Measurements from ENCODE around the gene MUC5B. TPM values are rescaled to one million over a fixed set of nuclear protein-coding genes. Genes with fewer than 3 reads are reported as not detected.
A peak's percentile ranks its signal among the peaks of the same experiment; 100 is the strongest.

The MUC5B gene
- total RNA-seq, 1 donor from 2014 or later = not detected

- peaks cover 9% of the 10 kb centered on the region for H3K36me3 Mint-ChIP-seq (ENCODE audit: low read depth)
- no peak overlapping the region for H3K27ac Mint-ChIP-seq (ENCODE audit: unreplicated experiment)
- DNase-seq (ENCODE audit: low spot score) = no peak
- TF ChIP-seq CTCF (IDR thresholded peaks at IDR 0.05) = no peak
- no peak overlapping the region for H3K4me3 Mint-ChIP-seq (ENCODE audit: unreplicated experiment)
- no peaks in the 10 kb centered on the region for H3K27me3 Mint-ChIP-seq (ENCODE audit: low read depth)
- H3K4me1 Mint-ChIP-seq (ENCODE audit: low read depth) = no peaks in the 10 kb centered on the region
- H3K9me3 Mint-ChIP-seq (ENCODE audit: low read depth) = no peaks in the 10 kb centered on the region
These were observed 49.1 kb downstream of the MUC5B start for GRCh38 chr11:1271927-1272326.

- H3K27ac Mint-ChIP-seq (ENCODE audit: unreplicated experiment) = no peak overlapping the region
- no peaks in the 10 kb centered on the region for H3K4me1 Mint-ChIP-seq (ENCODE audit: low read depth)
These were observed 49.7 kb downstream of the MUC5B start for GRCh38 chr11:1272531-1272930.

GRCh38 chr11:1274501-1274900 lies 51.6 kb downstream of the MUC5B start:
- H3K9me3 Mint-ChIP-seq (ENCODE audit: low read depth) = no peaks in the 10 kb centered on the region
- no peaks in the 10 kb centered on the region for H3K27me3 Mint-ChIP-seq (ENCODE audit: low read depth)
- no peak for DNase-seq (ENCODE audit: low spot score)
- no peak overlapping the region for H3K27ac Mint-ChIP-seq (ENCODE audit: unreplicated experiment)
- no peaks in the 10 kb centered on the region for H3K4me1 Mint-ChIP-seq (ENCODE audit: low read depth)
- peaks cover 15% of the 10 kb centered on the region for H3K36me3 Mint-ChIP-seq (ENCODE audit: low read depth)
- no peak overlapping the region for H3K4me3 Mint-ChIP-seq (ENCODE audit: unreplicated experiment)
- TF ChIP-seq CTCF (IDR thresholded peaks at IDR 0.05) = no peak

More at GRCh38 chr11:1272531-1272930, 49.7 kb downstream of the MUC5B start:
- Mint-ChIP-seq H3K9me3 (ENCODE audit: low read depth) (no peaks in the 10 kb centered on the region), H3K4me3 (ENCODE audit: unreplicated experiment) (no peak overlapping the region), H3K36me3 (ENCODE audit: low read depth) (peaks cover 13% of the 10 kb centered on the region), H3K27me3 (ENCODE audit: low read depth) (no peaks in the 10 kb centered on the region)
- no peak for DNase-seq (ENCODE audit: low spot score)
- no peak for TF ChIP-seq CTCF (IDR thresholded peaks at IDR 0.05)

- H3K27ac Mint-ChIP-seq (ENCODE audit: unreplicated experiment) = no peak overlapping the region
- H3K36me3 Mint-ChIP-seq (ENCODE audit: low read depth) = peaks cover 15% of the 10 kb centered on the region
- no peak overlapping the region for H3K4me3 Mint-ChIP-seq (ENCODE audit: unreplicated experiment)
- no peaks in the 10 kb centered on the region for H3K27me3 Mint-ChIP-seq (ENCODE audit: low read depth)
- no peak for TF ChIP-seq CTCF (IDR thresholded peaks at IDR 0.05)
- no peaks in the 10 kb centered on the region for H3K9me3 Mint-ChIP-seq (ENCODE audit: low read depth)
- no peak for DNase-seq (ENCODE audit: low spot score)
- no peaks in the 10 kb centered on the region for H3K4me1 Mint-ChIP-seq (ENCODE audit: low read depth)
These were observed 52.2 kb downstream of the MUC5B start for GRCh38 chr11:1275021-1275420.

GRCh38 chr11:1276041-1276790 lies 53.4 kb downstream of the MUC5B start:
- H3K9me3 Mint-ChIP-seq (ENCODE audit: low read depth) = no peaks in the 10 kb centered on the region
- TF ChIP-seq CTCF (IDR thresholded peaks at IDR 0.05) = no peak
- no peaks in the 10 kb centered on the region for H3K27me3 Mint-ChIP-seq (ENCODE audit: low read depth)
- H3K36me3 Mint-ChIP-seq (ENCODE audit: low read depth) = peaks cover 18% of the 10 kb centered on the region
- no peak overlapping the region for H3K4me3 Mint-ChIP-seq (ENCODE audit: unreplicated experiment)
- H3K4me1 Mint-ChIP-seq (ENCODE audit: low read depth) = no peaks in the 10 kb centered on the region
- no peak for DNase-seq (ENCODE audit: low spot score)
- H3K27ac Mint-ChIP-seq (ENCODE audit: unreplicated experiment) = peak overlapping the region; percentile 45

All from chondrocyte (in vitro differentiated cells).